WTC11 (cell line): Measurements from ENCODE around the gene HOMER2. TPM values are rescaled to one million over a fixed set of nuclear protein-coding genes. Genes with fewer than 3 reads are reported as not detected.

Source experiments
- ATAC-seq: fragments of 200-7000 bp; cut with Tn5 transposase; 2 replicates; pipeline ENCODE4 v1.10.0; 2021; ENCODE audit warnings: mild to moderate bottlenecking, moderate library complexity
- CTCF ChIA-PET: fragments of 300-600 bp; sonication (Branson Sonifier 250); formaldehyde crosslinking; loops from one replicate; lab custom pipeline; 2021; ENCODE audit warnings: antibody characterized with exemption; lab: Charles Lee
- POLR2A ChIA-PET: fragments of 350-600 bp; sonication (Branson Sonifier 250); formaldehyde crosslinking; loops from one replicate; lab custom pipeline; 2021; ENCODE audit warnings: antibody characterized with exemption; lab: Charles Lee
- DNase-seq: peaks from one replicate; pipeline ENCODE4 v3.0.0; 2021; ENCODE audit warnings: low spot score
- H3K27ac Mint-ChIP-seq: 2 replicates; pipeline ENCODE4 v1.8.0; 2021; ENCODE audit warnings: mixed read lengths
- H3K27me3 Mint-ChIP-seq: 2 replicates; pipeline ENCODE4 v1.8.0; 2021; ENCODE audit warnings: low read depth, mild to moderate bottlenecking, moderate library complexity, mixed read lengths
- H3K36me3 Mint-ChIP-seq: 2 replicates; pipeline ENCODE4 v1.8.0; 2021; ENCODE audit warnings: mixed read lengths
- H3K4me1 Mint-ChIP-seq: 2 replicates; pipeline ENCODE4 v1.8.0; 2022; ENCODE audit warnings: mixed read lengths
- H3K4me3 Mint-ChIP-seq: 2 replicates; pipeline ENCODE4 v1.8.0; 2021; ENCODE audit warnings: mild to moderate bottlenecking, moderate library complexity, mixed read lengths
- H3K9me3 Mint-ChIP-seq: 2 replicates; pipeline ENCODE4 v1.8.0; 2021; ENCODE audit warnings: mixed read lengths
- CREB1 ChIP-seq: sonication (generic); formaldehyde crosslinking; IDR thresholded peaks from 2 replicates; pipeline ENCODE4 v1.8.0; 2023; ENCODE audit warnings: mild to moderate bottlenecking, missing genetic modification reagents
- FOXJ3 ChIP-seq: sonication (generic); formaldehyde crosslinking; IDR thresholded peaks from 2 replicates; pipeline ENCODE4 v1.9.0; 2021; ENCODE audit warnings: missing genetic modification reagents, mild to moderate bottlenecking, borderline replicate concordance
- MXD4 ChIP-seq: fragments of 250-450 bp; sonication (Bioruptor Pico); IDR thresholded peaks from 2 replicates; pipeline ENCODE4 v1.8.0; 2021; ENCODE audit warnings: mild to moderate bottlenecking, moderate library complexity, borderline replicate concordance
- NFYB ChIP-seq: sonication (generic); formaldehyde crosslinking; conservative IDR thresholded peaks from 2 replicates; pipeline ENCODE4 v1.8.0; 2022; ENCODE audit warnings: low read depth, missing genetic modification reagents
- NR1H2 ChIP-seq: sonication (generic); formaldehyde crosslinking; IDR thresholded peaks from 2 replicates; pipeline ENCODE4 v1.9.0; 2021; ENCODE audit warnings: mild to moderate bottlenecking, moderate library complexity, missing genetic modification reagents
- OVOL2 ChIP-seq: fragments of 250-450 bp; sonication (Bioruptor Pico); IDR thresholded peaks from 2 replicates; pipeline ENCODE4 v1.9.0; 2021; ENCODE audit warnings: mild to moderate bottlenecking, borderline replicate concordance
- RORB ChIP-seq: fragments of 250-450 bp; sonication (Bioruptor Pico); IDR thresholded peaks from 2 replicates; pipeline ENCODE4 v1.9.0; 2021; ENCODE audit warnings: mild to moderate bottlenecking
- SMAD4 ChIP-seq: sonication (generic); formaldehyde crosslinking; IDR thresholded peaks from 2 replicates; pipeline ENCODE4 v1.8.0; 2022; ENCODE audit warnings: mild to moderate bottlenecking, missing genetic modification reagents
- TEAD4 ChIP-seq: sonication (generic); formaldehyde crosslinking; IDR thresholded peaks from 2 replicates; pipeline ENCODE4 v1.8.0; 2022; ENCODE audit warnings: mild to moderate bottlenecking, missing genetic modification reagents
- ZNF396 ChIP-seq: fragments of 250-450 bp; sonication (Bioruptor Pico); IDR thresholded peaks from 2 replicates; pipeline ENCODE4 v1.8.0; 2021; ENCODE audit warnings: mild to moderate bottlenecking, moderate library complexity, borderline replicate concordance
- ZNF423 ChIP-seq: fragments of 250-450 bp; sonication (Bioruptor Pico); IDR thresholded peaks from 2 replicates; pipeline ENCODE4 v2.1.2; 2022; ENCODE audit warnings: mild to moderate bottlenecking, moderate library complexity
- total RNA-seq: library from RNA; stranded (reverse); gene quantifications from 3 replicates; pipeline ENCODE4 v1.2.3, GENCODE V29; 2021
- TF ChIP-seq, protein P1 (sequence below): sonication (generic); formaldehyde crosslinking; IDR thresholded peaks from 2 replicates; pipeline ENCODE4 v1.8.0; 2023; ENCODE audit warnings: missing genetic modification reagents
- TF ChIP-seq, protein P2 (sequence below): fragments of 250-450 bp; sonication (Bioruptor Pico); conservative IDR thresholded peaks from 2 replicates; pipeline ENCODE4 v1.9.0; 2021; ENCODE audit warnings: mild to moderate bottlenecking
- TF ChIP-seq, protein P3 (sequence below): sonication (generic); formaldehyde crosslinking; IDR thresholded peaks from 2 replicates; pipeline ENCODE4 v1.8.0; 2023; ENCODE audit warnings: missing genetic modification reagents, mild to moderate bottlenecking, borderline replicate concordance
- TF ChIP-seq, protein P4 (sequence below): sonication (generic); formaldehyde crosslinking; IDR thresholded peaks from 2 replicates; pipeline ENCODE4 v1.8.1; 2022; ENCODE audit warnings: missing genetic modification reagents, borderline replicate concordance
- TF ChIP-seq, protein P5 (sequence below): sonication (generic); formaldehyde crosslinking; conservative IDR thresholded peaks from 2 replicates; pipeline ENCODE4 v1.8.1; 2023; ENCODE audit warnings: mild to moderate bottlenecking, low read depth, missing genetic modification reagents, moderate library complexity
- TF ChIP-seq, protein P6 (sequence below): fragments of 200-600 bp; IDR thresholded peaks from 2 replicates; pipeline ENCODE4 v1.8.0; 2022; ENCODE audit warnings: antibody characterized with exemption

Gene HOMER2
- total RNA-seq, 1 experiment from 2014 or later, result 17.4 TPM

DNA sequence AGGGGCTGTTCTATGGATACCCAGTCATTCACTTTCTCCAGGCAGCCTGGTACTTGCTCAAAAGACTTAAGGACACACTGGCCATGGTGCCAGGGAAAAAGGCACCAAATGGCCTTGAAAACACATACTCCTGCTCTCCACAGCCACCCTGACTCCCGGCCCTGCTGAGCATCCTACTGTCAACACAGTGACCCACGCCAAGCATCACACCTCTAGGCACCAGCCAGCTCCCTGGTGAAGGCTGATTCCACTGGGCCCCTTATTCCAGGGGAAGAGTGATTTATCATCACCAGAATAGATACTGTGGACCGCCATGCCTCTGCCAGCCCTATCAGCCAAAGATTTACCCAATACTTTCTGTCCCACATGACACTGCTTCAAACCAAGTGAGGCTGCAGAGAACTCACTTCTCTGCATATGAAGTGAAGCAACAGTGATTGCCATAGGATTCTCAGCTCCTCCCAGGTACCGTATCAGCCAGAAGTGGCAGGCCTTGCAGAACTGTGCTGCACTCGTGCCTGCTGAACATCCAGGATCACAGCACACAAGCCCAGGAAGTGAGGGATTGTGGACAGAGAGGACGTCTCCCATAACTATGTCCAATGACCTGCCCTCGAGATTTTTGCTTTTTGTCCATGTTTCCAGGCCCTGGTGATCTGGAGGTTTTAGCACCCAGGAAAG is 79.4 kb downstream of the HOMER2 start:
- Mint-ChIP-seq H3K36me3 (no peaks in the 10 kb centered on the region), H3K9me3 (no peaks in the 10 kb centered on the region), H3K27ac (no peak overlapping the region), H3K27me3 (no peaks in the 10 kb centered on the region), H3K4me3 (no peak overlapping the region), H3K4me1 (peaks cover under 1% of the 10 kb centered on the region; the same call in 1 of the 2 replicates)
- DNase-seq (no peak), ATAC-seq (no peak)
- ChIA-PET CTCF (no interaction called here), POLR2A (no interaction called here)
- no peak for TF ChIP-seq SMAD4 (CRISPR knock-in tag)
- TF ChIP-seq, protein P1, sequence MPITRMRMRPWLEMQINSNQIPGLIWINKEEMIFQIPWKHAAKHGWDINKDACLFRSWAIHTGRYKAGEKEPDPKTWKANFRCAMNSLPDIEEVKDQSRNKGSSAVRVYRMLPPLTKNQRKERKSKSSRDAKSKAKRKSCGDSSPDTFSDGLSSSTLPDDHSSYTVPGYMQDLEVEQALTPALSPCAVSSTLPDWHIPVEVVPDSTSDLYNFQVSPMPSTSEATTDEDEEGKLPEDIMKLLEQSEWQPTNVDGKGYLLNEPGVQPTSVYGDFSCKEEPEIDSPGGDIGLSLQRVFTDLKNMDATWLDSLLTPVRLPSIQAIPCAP, result no peak
- TF ChIP-seq ZNF423, result no peak
- TF ChIP-seq OVOL2 (CRISPR knock-in tag), result no peak
- no peak for TF ChIP-seq CREB1 (CRISPR knock-in tag)
- TF ChIP-seq, protein P2, sequence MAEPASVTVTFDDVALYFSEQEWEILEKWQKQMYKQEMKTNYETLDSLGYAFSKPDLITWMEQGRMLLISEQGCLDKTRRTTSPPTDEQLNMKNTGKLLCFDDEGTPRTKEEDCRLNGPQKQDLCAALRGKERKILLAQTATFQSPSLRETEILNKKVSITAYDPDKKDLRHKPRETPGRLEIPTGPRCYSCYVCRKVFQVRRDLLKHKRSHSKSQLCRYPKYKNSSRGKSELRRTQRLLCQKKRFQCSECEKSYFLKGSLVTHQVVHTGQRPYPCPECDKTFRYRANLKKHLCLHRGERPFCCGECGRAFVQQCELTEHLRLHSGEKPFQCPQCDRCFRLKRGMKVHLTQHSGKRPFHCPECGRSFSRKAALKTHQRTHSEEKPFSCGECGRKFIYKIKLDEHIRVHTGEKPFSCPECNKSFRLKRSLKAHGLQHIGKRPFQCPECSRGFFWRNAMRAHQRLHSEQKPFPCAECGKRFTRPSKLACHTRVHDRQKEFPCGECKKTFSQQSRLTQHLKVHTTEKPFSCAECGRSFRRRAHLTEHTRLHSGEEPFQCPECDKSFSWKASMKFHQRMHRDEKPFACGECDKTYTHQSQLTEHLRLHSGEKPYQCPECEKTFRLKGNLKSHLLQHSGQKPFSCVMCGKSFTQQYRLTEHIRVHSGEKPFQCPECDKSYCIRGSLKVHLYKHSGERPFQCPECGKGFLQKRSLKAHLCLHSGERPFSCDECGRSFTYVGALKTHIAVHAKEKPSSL (CRISPR knock-in tag), result no peak
- no peak for TF ChIP-seq RORB (CRISPR knock-in tag)
- TF ChIP-seq FOXJ3 (CRISPR knock-in tag), result no peak
- no peak for TF ChIP-seq NR1H2 (CRISPR knock-in tag)
- TF ChIP-seq, protein P3, sequence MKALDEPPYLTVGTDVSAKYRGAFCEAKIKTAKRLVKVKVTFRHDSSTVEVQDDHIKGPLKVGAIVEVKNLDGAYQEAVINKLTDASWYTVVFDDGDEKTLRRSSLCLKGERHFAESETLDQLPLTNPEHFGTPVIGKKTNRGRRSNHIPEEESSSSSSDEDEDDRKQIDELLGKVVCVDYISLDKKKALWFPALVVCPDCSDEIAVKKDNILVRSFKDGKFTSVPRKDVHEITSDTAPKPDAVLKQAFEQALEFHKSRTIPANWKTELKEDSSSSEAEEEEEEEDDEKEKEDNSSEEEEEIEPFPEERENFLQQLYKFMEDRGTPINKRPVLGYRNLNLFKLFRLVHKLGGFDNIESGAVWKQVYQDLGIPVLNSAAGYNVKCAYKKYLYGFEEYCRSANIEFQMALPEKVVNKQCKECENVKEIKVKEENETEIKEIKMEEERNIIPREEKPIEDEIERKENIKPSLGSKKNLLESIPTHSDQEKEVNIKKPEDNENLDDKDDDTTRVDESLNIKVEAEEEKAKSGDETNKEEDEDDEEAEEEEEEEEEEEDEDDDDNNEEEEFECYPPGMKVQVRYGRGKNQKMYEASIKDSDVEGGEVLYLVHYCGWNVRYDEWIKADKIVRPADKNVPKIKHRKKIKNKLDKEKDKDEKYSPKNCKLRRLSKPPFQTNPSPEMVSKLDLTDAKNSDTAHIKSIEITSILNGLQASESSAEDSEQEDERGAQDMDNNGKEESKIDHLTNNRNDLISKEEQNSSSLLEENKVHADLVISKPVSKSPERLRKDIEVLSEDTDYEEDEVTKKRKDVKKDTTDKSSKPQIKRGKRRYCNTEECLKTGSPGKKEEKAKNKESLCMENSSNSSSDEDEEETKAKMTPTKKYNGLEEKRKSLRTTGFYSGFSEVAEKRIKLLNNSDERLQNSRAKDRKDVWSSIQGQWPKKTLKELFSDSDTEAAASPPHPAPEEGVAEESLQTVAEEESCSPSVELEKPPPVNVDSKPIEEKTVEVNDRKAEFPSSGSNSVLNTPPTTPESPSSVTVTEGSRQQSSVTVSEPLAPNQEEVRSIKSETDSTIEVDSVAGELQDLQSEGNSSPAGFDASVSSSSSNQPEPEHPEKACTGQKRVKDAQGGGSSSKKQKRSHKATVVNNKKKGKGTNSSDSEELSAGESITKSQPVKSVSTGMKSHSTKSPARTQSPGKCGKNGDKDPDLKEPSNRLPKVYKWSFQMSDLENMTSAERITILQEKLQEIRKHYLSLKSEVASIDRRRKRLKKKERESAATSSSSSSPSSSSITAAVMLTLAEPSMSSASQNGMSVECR (CRISPR knock-in tag), result no peak
- TF ChIP-seq ZNF396, result no peak
- no peak for TF ChIP-seq MXD4 (CRISPR knock-in tag)
- TF ChIP-seq NFYB, result no peak
- TF ChIP-seq, protein P4, sequence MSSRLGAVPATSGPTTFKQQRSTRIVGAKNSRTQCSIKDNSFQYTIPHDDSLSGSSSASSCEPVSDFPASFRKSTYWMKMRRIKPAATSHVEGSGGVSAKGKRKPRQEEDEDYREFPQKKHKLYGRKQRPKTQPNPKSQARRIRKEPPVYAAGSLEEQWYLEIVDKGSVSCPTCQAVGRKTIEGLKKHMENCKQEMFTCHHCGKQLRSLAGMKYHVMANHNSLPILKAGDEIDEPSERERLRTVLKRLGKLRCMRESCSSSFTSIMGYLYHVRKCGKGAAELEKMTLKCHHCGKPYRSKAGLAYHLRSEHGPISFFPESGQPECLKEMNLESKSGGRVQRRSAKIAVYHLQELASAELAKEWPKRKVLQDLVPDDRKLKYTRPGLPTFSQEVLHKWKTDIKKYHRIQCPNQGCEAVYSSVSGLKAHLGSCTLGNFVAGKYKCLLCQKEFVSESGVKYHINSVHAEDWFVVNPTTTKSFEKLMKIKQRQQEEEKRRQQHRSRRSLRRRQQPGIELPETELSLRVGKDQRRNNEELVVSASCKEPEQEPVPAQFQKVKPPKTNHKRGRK (CRISPR knock-in tag), result no peak
- TF ChIP-seq, protein P5, sequence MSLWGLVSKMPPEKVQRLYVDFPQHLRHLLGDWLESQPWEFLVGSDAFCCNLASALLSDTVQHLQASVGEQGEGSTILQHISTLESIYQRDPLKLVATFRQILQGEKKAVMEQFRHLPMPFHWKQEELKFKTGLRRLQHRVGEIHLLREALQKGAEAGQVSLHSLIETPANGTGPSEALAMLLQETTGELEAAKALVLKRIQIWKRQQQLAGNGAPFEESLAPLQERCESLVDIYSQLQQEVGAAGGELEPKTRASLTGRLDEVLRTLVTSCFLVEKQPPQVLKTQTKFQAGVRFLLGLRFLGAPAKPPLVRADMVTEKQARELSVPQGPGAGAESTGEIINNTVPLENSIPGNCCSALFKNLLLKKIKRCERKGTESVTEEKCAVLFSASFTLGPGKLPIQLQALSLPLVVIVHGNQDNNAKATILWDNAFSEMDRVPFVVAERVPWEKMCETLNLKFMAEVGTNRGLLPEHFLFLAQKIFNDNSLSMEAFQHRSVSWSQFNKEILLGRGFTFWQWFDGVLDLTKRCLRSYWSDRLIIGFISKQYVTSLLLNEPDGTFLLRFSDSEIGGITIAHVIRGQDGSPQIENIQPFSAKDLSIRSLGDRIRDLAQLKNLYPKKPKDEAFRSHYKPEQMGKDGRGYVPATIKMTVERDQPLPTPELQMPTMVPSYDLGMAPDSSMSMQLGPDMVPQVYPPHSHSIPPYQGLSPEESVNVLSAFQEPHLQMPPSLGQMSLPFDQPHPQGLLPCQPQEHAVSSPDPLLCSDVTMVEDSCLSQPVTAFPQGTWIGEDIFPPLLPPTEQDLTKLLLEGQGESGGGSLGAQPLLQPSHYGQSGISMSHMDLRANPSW (CRISPR knock-in tag), result no peak
- no peak for TF ChIP-seq TEAD4 (CRISPR knock-in tag)
- TF ChIP-seq, protein P6, sequence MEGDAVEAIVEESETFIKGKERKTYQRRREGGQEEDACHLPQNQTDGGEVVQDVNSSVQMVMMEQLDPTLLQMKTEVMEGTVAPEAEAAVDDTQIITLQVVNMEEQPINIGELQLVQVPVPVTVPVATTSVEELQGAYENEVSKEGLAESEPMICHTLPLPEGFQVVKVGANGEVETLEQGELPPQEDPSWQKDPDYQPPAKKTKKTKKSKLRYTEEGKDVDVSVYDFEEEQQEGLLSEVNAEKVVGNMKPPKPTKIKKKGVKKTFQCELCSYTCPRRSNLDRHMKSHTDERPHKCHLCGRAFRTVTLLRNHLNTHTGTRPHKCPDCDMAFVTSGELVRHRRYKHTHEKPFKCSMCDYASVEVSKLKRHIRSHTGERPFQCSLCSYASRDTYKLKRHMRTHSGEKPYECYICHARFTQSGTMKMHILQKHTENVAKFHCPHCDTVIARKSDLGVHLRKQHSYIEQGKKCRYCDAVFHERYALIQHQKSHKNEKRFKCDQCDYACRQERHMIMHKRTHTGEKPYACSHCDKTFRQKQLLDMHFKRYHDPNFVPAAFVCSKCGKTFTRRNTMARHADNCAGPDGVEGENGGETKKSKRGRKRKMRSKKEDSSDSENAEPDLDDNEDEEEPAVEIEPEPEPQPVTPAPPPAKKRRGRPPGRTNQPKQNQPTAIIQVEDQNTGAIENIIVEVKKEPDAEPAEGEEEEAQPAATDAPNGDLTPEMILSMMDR, result no peak
